Measurements from ENCODE around the gene TCERG1L.

DNA sequence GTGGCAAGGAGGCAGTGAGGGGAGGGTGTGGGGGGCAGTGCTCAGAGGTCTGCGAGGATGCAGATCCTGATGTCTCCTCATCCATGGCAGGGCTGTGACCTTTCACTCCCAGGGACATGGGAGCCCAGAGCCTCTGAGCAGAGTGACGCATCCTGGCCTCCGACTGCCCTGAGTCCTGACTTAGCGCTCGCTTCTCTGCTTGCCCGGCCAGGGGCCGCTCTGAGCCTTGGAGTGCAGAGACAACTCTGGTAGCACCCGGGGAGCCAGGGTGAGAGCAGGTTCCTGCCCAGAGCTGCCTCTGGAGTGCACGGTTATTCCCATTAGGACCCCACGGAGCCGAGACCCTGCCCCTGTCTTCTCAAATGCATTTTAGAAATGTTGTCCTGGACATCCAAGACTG is 188.0 kb downstream of the TCERG1L start:
- no peak for TF ChIP-seq EP300 (IDR thresholded peaks at IDR 0.05)
- no peak for TF ChIP-seq POLR2A (IDR thresholded peaks at IDR 0.05)
- TF ChIP-seq, protein P1, sequence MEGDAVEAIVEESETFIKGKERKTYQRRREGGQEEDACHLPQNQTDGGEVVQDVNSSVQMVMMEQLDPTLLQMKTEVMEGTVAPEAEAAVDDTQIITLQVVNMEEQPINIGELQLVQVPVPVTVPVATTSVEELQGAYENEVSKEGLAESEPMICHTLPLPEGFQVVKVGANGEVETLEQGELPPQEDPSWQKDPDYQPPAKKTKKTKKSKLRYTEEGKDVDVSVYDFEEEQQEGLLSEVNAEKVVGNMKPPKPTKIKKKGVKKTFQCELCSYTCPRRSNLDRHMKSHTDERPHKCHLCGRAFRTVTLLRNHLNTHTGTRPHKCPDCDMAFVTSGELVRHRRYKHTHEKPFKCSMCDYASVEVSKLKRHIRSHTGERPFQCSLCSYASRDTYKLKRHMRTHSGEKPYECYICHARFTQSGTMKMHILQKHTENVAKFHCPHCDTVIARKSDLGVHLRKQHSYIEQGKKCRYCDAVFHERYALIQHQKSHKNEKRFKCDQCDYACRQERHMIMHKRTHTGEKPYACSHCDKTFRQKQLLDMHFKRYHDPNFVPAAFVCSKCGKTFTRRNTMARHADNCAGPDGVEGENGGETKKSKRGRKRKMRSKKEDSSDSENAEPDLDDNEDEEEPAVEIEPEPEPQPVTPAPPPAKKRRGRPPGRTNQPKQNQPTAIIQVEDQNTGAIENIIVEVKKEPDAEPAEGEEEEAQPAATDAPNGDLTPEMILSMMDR (IDR thresholded peaks at IDR 0.05) = no peak

Measured in tibial nerve (tissue), 4 donors.